ENCODE results near the gene NAT16. TPM values are rescaled to one million over a fixed set of nuclear protein-coding genes. Genes with fewer than 3 reads are reported as not detected.

Gene NAT16
- total and polyA plus RNA-seq, 7 experiments from 2014 or later: not detected

DNA sequence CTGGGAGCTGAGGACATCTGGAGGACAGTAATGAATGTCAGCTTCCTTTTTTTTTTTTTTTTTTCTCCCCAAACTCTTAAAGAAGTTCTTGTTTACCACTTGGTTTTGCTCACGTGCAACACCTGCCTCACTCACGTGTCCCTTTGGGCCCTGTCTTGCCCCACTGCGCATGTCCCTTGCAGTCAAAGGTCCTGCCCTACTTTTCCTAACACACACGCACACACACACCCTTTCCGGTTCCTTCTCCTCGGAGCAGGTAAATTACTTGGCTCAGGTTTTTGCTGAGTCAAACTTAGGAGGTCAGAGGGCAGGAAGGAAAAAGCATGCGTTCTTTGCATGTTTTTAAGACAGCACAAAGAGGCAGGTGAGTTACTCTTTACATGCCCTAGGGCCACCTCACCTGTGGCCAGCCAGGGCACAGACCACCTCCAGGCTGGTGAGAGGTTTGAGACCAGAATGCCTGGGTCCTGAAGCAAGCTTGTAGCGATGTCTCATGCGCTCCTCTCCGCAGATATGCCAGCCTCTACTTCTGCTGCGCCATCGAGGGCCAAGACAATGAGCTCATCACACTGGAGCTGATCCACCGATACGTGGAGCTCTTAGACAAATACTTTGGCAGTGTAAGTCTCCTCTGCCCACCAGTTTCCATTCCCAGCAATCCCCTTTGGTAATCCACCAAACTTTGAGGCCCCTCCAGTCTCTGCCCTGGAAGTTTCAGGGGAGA, 23.1 kb downstream of the NAT16 start:
- H3K27me3 Mint-ChIP-seq: peaks cover 6 to 19% (median 7%) of the 10 kb centered on the region in 5 donors
- intact Hi-C loops (cut with micrococcal nuclease): no loop called here
- peak overlapping the region in 1 of 9 donors; percentile 17 for H3K27ac Mint-ChIP-seq
- no peak overlapping the region for H3K27ac ChIP-seq (ENCODE audit: low read depth, low read length)
- CTCF ChIA-PET: interaction anchor here (0.6 to 1.6 kb wide), 4 partner anchors 14 to 1832 kb away, joined by 3 to 4 read pairs (median 4); partner anchors contain the start of gene ARPC1A
- H3K36me3 Mint-ChIP-seq: peaks cover 0 to 43% (median 14%) of the 10 kb centered on the region in 5 donors
- peaks cover 10 to 21% (median 13%) of the 10 kb centered on the region in 7 donors for H3K4me1 Mint-ChIP-seq
- H3K9me3 Mint-ChIP-seq: no peaks in the 10 kb centered on the region
- peaks cover 0 to 24% (median 0%) of the 10 kb centered on the region in 3 experiments for H3K36me3 ChIP-seq (ENCODE audit: control insufficient read depth in 2 of 3, insufficient read depth in 3 of 3, low read length in 3 of 3)
- DNase-seq: no peak
- no peak for ATAC-seq
- H3K4me3 ChIP-seq (ENCODE audit: low read length): no peak overlapping the region
- POLR2A ChIA-PET: interaction anchor here (0.5 to 1.4 kb wide), 2 partner anchors 10 to 61 kb away, joined by 3 to 7 read pairs; partner anchors contain the start of genes PLOD3 and ZNHIT1
- peak overlapping the region in 2 of 10 donors; percentile 35 to 44 for H3K4me3 Mint-ChIP-seq
- peaks cover 10% of the 10 kb centered on the region in 2 donors for H3K4me1 ChIP-seq (ENCODE audit: control insufficient read depth in 2 of 2, insufficient read depth in 2 of 2, low read length in 2 of 2)
- peaks cover 1 to 5% of the 10 kb centered on the region in 2 donors for H3K27me3 ChIP-seq (ENCODE audit: control insufficient read depth in 2 of 2, insufficient read depth in 2 of 2, low read length in 2 of 2)
- no peaks in the 10 kb centered on the region for H3K9me3 ChIP-seq (ENCODE audit: control insufficient read depth in 2 of 3, low read length in 3 of 3)

DNA sequence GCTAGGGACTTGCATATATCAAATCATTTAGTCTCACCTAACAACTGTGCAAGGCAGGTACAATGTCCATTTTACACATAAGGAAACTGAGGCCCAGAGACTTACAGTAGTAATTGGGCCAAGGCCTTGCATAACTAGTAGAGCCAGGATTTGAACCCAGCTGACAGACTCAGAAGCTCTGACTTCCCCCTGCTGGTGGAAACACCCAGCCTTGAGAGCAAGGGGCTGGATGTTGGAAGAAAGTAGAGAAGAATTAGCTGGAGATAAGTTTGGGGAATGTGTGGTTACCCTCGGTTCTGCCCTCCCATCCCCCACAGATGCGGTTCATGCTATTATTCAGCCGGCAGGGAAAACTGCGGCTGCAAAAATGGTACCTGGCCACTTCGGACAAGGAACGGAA, 23.8 kb downstream of the NAT16 start:
- peaks cover 10% of the 10 kb centered on the region in 2 donors for H3K4me1 ChIP-seq (ENCODE audit: control insufficient read depth in 2 of 2, insufficient read depth in 2 of 2, low read length in 2 of 2)
- peaks cover 0 to 24% (median 0%) of the 10 kb centered on the region in 3 experiments for H3K36me3 ChIP-seq (ENCODE audit: control insufficient read depth in 2 of 3, insufficient read depth in 3 of 3, low read length in 3 of 3)
- ATAC-seq (no peak), DNase-seq (no peak)
- Mint-ChIP-seq H3K4me1 (peaks cover 10 to 21% (median 13%) of the 10 kb centered on the region in 7 donors), H3K27me3 (peaks cover 2 to 17% (median 3%) of the 10 kb centered on the region in 5 donors), H3K9me3 (no peaks in the 10 kb centered on the region), H3K36me3 (peaks cover 0 to 39% (median 11%) of the 10 kb centered on the region in 5 donors), H3K27ac (no peak overlapping the region), H3K4me3 (peak overlapping the region in 4 of 10 donors; percentile 1 to 44 (median 26))
- H3K27ac ChIP-seq (ENCODE audit: low read depth, low read length): no peak overlapping the region
- H3K4me3 ChIP-seq (ENCODE audit: low read length): no peak overlapping the region
- intact Hi-C loops (cut with micrococcal nuclease): no loop called here
- H3K9me3 ChIP-seq (ENCODE audit: control insufficient read depth in 2 of 3, low read length in 3 of 3): no peaks in the 10 kb centered on the region
- ChIA-PET POLR2A (interaction anchor here (1.4 kb wide), 1 partner anchor 62 kb away, joined by 7 read pairs; the partner anchor contains the start of genes PLOD3 and ZNHIT1), CTCF (interaction anchor here (0.6 to 1.4 kb wide), 3 partner anchors 12 to 49 kb away, joined by 3 read pairs; no protein-coding TSS in a partner anchor)
- peaks cover 0 to under 1% of the 10 kb centered on the region in 2 donors for H3K27me3 ChIP-seq (ENCODE audit: control insufficient read depth in 2 of 2, insufficient read depth in 2 of 2, low read length in 2 of 2)

DNA sequence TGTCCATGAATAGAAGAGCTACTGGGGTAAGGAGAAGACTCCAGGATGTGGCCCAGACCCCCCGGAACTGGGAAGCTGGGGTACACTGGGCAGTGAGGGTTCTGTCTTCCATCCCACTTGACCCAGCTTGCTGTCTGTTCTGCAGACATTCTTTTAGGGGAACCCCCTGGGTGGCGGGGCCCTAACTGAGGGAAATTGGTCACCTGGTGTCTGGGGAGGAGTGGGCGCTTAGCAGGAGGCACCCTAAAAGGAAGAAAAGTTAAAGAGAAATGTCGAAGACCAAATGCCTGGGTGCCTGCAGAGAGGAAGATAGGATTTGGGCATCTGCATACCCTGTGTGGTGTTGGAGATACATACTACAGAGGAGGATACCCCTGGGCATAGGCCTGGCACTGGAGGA, 24.8 kb downstream of the NAT16 start:
- POLR2A ChIA-PET: interaction anchor here (0.9 kb wide), 1 partner anchor 10 kb away, joined by 4 read pairs; the partner anchor contains the start of gene VGF
- Mint-ChIP-seq H3K9me3 (no peaks in the 10 kb centered on the region), H3K36me3 (peaks cover 0 to 32% (median 10%) of the 10 kb centered on the region in 5 donors), H3K4me3 (peak overlapping the region; percentile 27 to 91 (median 80)), H3K27ac (peak overlapping the region in 1 of 9 donors; percentile 72), H3K4me1 (peaks cover 10 to 21% (median 13%) of the 10 kb centered on the region in 7 donors), H3K27me3 (peaks cover 0 to 18% (median 0%) of the 10 kb centered on the region in 5 donors)
- no peaks in the 10 kb centered on the region for H3K9me3 ChIP-seq (ENCODE audit: control insufficient read depth in 2 of 3, low read length in 3 of 3)
- intact Hi-C loops (cut with micrococcal nuclease): loop anchor here in 1 of 2 donors (2.0 kb wide), 1 partner anchor 727 kb away; the partner anchor contains the start of genes MEPCE and ZCWPW1
- H3K4me1 ChIP-seq (ENCODE audit: control insufficient read depth in 2 of 2, insufficient read depth in 2 of 2, low read length in 2 of 2): peaks cover 10% of the 10 kb centered on the region in 2 donors
- peaks cover 0 to 24% (median 0%) of the 10 kb centered on the region in 3 experiments for H3K36me3 ChIP-seq (ENCODE audit: control insufficient read depth in 2 of 3, insufficient read depth in 3 of 3, low read length in 3 of 3)
- no peak for DNase-seq
- H3K27ac ChIP-seq (ENCODE audit: low read depth, low read length): no peak overlapping the region
- ATAC-seq: no peak
- H3K27me3 ChIP-seq (ENCODE audit: control insufficient read depth in 2 of 2, insufficient read depth in 2 of 2, low read length in 2 of 2): no peaks in the 10 kb centered on the region
- no peak overlapping the region for H3K4me3 ChIP-seq (ENCODE audit: low read length)
- CTCF ChIA-PET: interaction anchor here (1.1 kb wide), 1 partner anchor 11 kb away, joined by 6 read pairs; no protein-coding TSS in a partner anchor

DNA sequence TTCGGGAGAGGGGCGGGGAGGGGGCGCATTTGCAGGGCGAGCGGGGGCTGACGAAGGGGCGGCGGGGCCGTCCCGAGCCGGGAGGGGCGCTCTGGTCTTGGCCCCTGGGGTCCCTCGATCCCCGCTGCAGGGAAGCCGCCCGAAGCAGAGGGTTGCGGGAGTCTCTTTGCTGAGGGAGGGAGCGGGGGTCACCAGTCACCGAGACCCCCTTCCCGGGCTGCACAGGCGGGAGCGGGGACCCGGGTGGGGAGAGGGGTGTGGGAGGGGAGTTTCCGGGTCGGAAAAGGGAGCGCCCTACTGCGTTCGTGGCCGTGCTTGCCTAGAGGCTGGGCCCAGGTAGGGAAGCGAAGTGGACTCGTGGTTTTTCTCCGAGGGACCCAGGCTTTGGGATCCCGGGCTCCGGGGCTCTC, 25.4 kb downstream of the NAT16 start:
- CTCF ChIA-PET: interaction anchor here (1.1 kb wide), 1 partner anchor 11 kb away, joined by 6 read pairs; no protein-coding TSS in a partner anchor
- H3K9me3 ChIP-seq (ENCODE audit: control insufficient read depth in 2 of 3, low read length in 3 of 3): no peaks in the 10 kb centered on the region
- peaks cover 10% of the 10 kb centered on the region in 2 donors for H3K4me1 ChIP-seq (ENCODE audit: control insufficient read depth in 2 of 2, insufficient read depth in 2 of 2, low read length in 2 of 2)
- peaks cover 2 to 19% (median 2%) of the 10 kb centered on the region in 5 donors for H3K27me3 Mint-ChIP-seq
- H3K27ac ChIP-seq (ENCODE audit: low read depth, low read length): peak overlapping the region; percentile 42
- H3K36me3 ChIP-seq (ENCODE audit: control insufficient read depth in 2 of 3, insufficient read depth in 3 of 3, low read length in 3 of 3): peaks cover 0 to 22% (median 0%) of the 10 kb centered on the region in 3 experiments
- peak overlapping the region in 1 of 9 donors; percentile 72 for H3K27ac Mint-ChIP-seq
- intact Hi-C loops (cut with micrococcal nuclease): loop anchor here (1.0 to 2.0 kb wide), 5 partner anchors 11 to 726 kb away; partner anchors contain the start of genes VGF (in 2 of the 2), ZNHIT1 (in 2 of the 2), MEPCE (in 1 of the 2) and ZCWPW1 (in 1 of the 2)
- H3K27me3 ChIP-seq (ENCODE audit: control insufficient read depth in 2 of 2, insufficient read depth in 2 of 2, low read length in 2 of 2): no peaks in the 10 kb centered on the region
- H3K4me1 Mint-ChIP-seq: peaks cover 10 to 21% (median 13%) of the 10 kb centered on the region in 7 donors
- H3K4me3 Mint-ChIP-seq: peak overlapping the region in 9 of 10 donors; percentile 27 to 91 (median 84)
- no peaks in the 10 kb centered on the region for H3K9me3 Mint-ChIP-seq
- peaks cover 0 to 26% (median 6%) of the 10 kb centered on the region in 5 donors for H3K36me3 Mint-ChIP-seq
- POLR2A ChIA-PET: interaction anchor here (0.9 kb wide), 1 partner anchor 11 kb away, joined by 4 read pairs; the partner anchor contains the start of gene VGF
- DNase-seq (no peak), ATAC-seq (peak; percentile 12)
- peak overlapping the region; percentile 62 for H3K4me3 ChIP-seq (ENCODE audit: low read length)

DNA sequence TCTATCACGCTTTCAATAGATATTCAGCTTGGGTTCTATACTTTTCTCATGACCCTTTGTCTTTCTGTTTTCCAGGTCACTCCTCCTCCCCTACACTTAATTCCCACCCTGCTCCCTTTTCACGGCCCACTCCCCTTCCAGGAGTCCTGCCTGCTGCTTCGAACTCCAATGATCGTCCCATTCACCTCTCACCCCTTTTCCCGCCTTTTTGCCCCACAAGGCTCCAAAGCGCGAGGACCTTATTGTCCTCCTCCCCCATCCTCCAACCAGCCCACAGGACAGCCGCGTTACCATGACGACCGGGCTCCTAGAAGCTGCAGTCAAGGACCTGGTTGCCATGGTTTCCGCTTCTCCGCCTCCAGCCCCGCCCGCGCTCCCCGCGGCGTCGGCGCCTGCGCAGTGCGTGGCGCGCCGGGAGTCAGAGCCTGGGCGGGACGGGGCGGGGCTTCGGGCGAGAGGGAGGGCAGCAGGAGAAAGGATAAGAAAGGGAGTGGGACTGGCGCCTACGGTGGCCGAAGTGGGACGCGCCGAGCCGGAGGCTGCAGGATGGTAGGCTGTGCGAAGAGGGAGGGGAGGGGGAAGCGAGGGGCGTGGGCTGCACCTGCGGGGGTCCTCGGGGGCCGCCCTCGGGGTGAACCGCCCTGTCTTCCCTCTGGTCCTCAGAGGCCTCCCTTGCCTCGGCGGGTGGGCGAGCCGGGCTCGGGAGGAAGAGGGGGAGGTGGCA, 26.0 kb downstream of the NAT16 start, which contains the start of gene AP1S1:
AP1S1 (plus strand) TSS at position 508 of the 724 bp plus-strand sequence; CDS start at position 547, 39 bp downstream.
- DNase-seq (peak; percentile 82 to 94 (median 90)), ATAC-seq (peak; percentile 95)
- H3K4me3 ChIP-seq (ENCODE audit: low read length): peak within 1 kb of the TSS; percentile 62
- H3K4me1 ChIP-seq (ENCODE audit: control insufficient read depth in 2 of 2, insufficient read depth in 2 of 2, low read length in 2 of 2): peaks cover 10% of the 10 kb centered on the region in 2 donors
- H3K36me3 ChIP-seq (ENCODE audit: control insufficient read depth in 2 of 3, insufficient read depth in 3 of 3, low read length in 3 of 3): peaks cover 0 to 16% (median 0%) of the 10 kb centered on the region in 3 experiments
- H3K9me3 Mint-ChIP-seq: peaks cover 0 to 1% (median 0%) of the 10 kb centered on the region in 11 donors
- peaks cover 10 to 21% (median 13%) of the 10 kb centered on the region in 7 donors for H3K4me1 Mint-ChIP-seq
- peak within 1 kb of the TSS; percentile 70 to 91 (median 84) for H3K4me3 Mint-ChIP-seq
- peaks cover 0 to 20% (median 6%) of the 10 kb centered on the region in 5 donors for H3K36me3 Mint-ChIP-seq
- H3K27ac ChIP-seq (ENCODE audit: low read depth, low read length): peak within 1 kb of the TSS; percentile 42
- CTCF ChIA-PET: interaction anchor here (0.5 to 0.6 kb wide), 2 partner anchors 33 to 137 kb away, joined by 3 to 4 read pairs; no protein-coding TSS in a partner anchor
- peaks cover 7 to 24% (median 8%) of the 10 kb centered on the region in 5 donors for H3K27me3 Mint-ChIP-seq
- POLR2A ChIA-PET: no interaction called here
- H3K27ac Mint-ChIP-seq: peak within 1 kb of the TSS in 8 of 9 donors; percentile 29 to 95 (median 78)
- no peaks in the 10 kb centered on the region for H3K27me3 ChIP-seq (ENCODE audit: control insufficient read depth in 2 of 2, insufficient read depth in 2 of 2, low read length in 2 of 2)
- H3K9me3 ChIP-seq (ENCODE audit: control insufficient read depth in 2 of 3, low read length in 3 of 3): no peaks in the 10 kb centered on the region
- intact Hi-C loops (cut with micrococcal nuclease): loop anchor here (1.0 to 2.0 kb wide), 5 partner anchors 11 to 725 kb away; partner anchors contain the start of genes VGF (in 2 of the 2), ZNHIT1 (in 2 of the 2), MEPCE (in 1 of the 2) and ZCWPW1 (in 1 of the 2)

Measured in naive thymus-derived CD4-positive, alpha-beta T cell (primary cell).